Smooth muscle cell (in vitro differentiated cells): ENCODE results near the gene TUBE1. TPM values are rescaled to one million over a fixed set of nuclear protein-coding genes. Genes with fewer than 3 reads are reported as not detected.

Source experiments
- DNase-seq: peaks from one replicate; lab custom pipeline; 2025; ENCODE audit not compliant: unreplicated experiment; lab: John Stamatoyannopoulos, UW
- H2AFZ ChIP-seq: fragments of 200-600 bp; sonication (generic); 2 replicates; pipeline ENCODE4 v1.6.0; 2016; ENCODE audit warnings: antibody characterized with exemption, low read depth, mild to moderate bottlenecking
- H3F3A ChIP-seq: fragments of 200-600 bp; sonication (generic); 2 replicates; pipeline ENCODE4 v1.6.0; 2017; ENCODE audit warnings: antibody characterized with exemption, low read depth
- H3K27ac ChIP-seq: fragments of 200-600 bp; sonication (generic); 2 replicates; pipeline ENCODE4 v1.5.1; 2016; ENCODE audit warnings: low read depth, mild to moderate bottlenecking
- H3K27me3 ChIP-seq: fragments of 200-600 bp; sonication (generic); 2 replicates; pipeline ENCODE4 v1.6.1; 2016; ENCODE audit warnings: low read depth, mild to moderate bottlenecking
- H3K36me3 ChIP-seq: fragments of 200-600 bp; sonication (generic); 2 replicates; pipeline ENCODE4 v1.5.1; 2016; ENCODE audit warnings: low read depth
- H3K4me1 ChIP-seq: fragments of 200-600 bp; sonication (generic); 2 replicates; pipeline ENCODE4 v1.5.1; 2016; ENCODE audit warnings: low read depth
- H3K4me2 ChIP-seq: fragments of 200-600 bp; sonication (generic); 2 replicates; pipeline ENCODE4 v1.6.0; 2016; ENCODE audit warnings: mild to moderate bottlenecking
- H3K4me3 ChIP-seq: fragments of 200-600 bp; sonication (generic); 2 replicates; pipeline ENCODE4 v1.5.1; 2016; ENCODE audit warnings: mild to moderate bottlenecking
- H3K79me2 ChIP-seq: fragments of 200-600 bp; sonication (generic); 2 replicates; pipeline ENCODE4 v1.6.0; 2016; ENCODE audit warnings: low read depth, mild to moderate bottlenecking
- H3K9ac ChIP-seq: fragments of 200-600 bp; sonication (generic); 2 replicates; pipeline ENCODE4 v1.6.0; 2016; ENCODE audit warnings: low read depth
- H3K9me3 ChIP-seq: fragments of 200-600 bp; sonication (generic); replicated peaks from 2 replicates; pipeline ENCODE4 v1.5.1; 2016; ENCODE audit warnings: low read depth
- H4K20me1 ChIP-seq: fragments of 200-600 bp; sonication (generic); 2 replicates; pipeline ENCODE4 v1.6.0; 2016; ENCODE audit warnings: low read depth
- CTCF ChIP-seq: fragments of 200-600 bp; sonication (generic); IDR thresholded peaks from 2 replicates; pipeline ENCODE4 v1.5.1; 2017; ENCODE audit warnings: borderline replicate concordance, mild to moderate bottlenecking, antibody characterized with exemption; ENCODE audit not compliant: insufficient read depth, poor library complexity, severe bottlenecking
- WGBS: methylation state at CpG from one replicate; pipeline ENCODE4 v1.1.7; 2016; ENCODE audit warnings: low lambda C conversion rate; 5-methylcytosine and 5-hydroxymethylcytosine counted together
- polyA plus RNA-seq: library from polyadenylated mRNA; unstranded; fragments of >200 nt; fragmentation: Nextera tagmentation; extraction: Ambion mirVana; gene quantifications from 2 replicates; pipeline ENCODE4 v1.2.1, GENCODE V29; 2016
- total RNA-seq: library from RNA; depleted of rRNA; stranded (reverse); fragments of >200 nt; gene quantifications from 2 replicates; pipeline ENCODE4 v1.2.3, GENCODE V29; 2014

TUBE1 gene
- total and polyA plus RNA-seq, 2 experiments from 2014 or later, result 9.9 to 11.6 TPM

DNA sequence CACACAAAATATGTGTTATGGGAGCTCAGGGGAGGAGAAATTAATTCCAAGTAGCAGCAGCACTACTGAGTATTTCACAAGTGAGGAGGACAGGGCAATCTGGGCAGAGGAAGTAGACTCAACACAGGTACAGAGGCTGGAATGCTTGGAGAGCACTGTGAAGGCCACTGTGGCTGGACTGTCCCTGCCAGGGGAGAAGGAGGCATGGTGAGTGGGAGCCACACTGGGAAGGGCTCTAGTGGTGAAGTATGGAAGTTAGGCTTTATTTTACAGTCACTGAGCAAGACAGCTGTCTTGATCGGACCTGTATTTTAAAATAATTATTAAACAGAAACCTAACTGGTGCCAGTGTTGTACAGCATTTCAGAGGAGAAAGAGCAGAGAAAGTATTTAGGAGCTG, 28.9 kb upstream of the TUBE1 start:
- H3K9ac ChIP-seq, result no peak overlapping the region
- no peaks in the 10 kb centered on the region for H4K20me1 ChIP-seq
- H3K4me1 ChIP-seq, result no peaks in the 10 kb centered on the region
- H3K9me3 ChIP-seq, result no peaks in the 10 kb centered on the region
- no peak overlapping the region for H2AFZ ChIP-seq
- no peak for DNase-seq
- H3K27ac ChIP-seq, result no peak overlapping the region
- WGBS, result 96% methylated on average over 1 of the region's 1 CpG
- no peak overlapping the region for H3K4me3 ChIP-seq
- no peak overlapping the region for H3K4me2 ChIP-seq
- H3K27me3 ChIP-seq, result no peaks in the 10 kb centered on the region
- H3K79me2 ChIP-seq, result no peaks in the 10 kb centered on the region
- TF ChIP-seq CTCF, result no peak
- no peaks in the 10 kb centered on the region for H3F3A ChIP-seq
- no peaks in the 10 kb centered on the region for H3K36me3 ChIP-seq

GRCh38 chr6:112114577-112115223, 27.4 kb upstream of the TUBE1 start:
- no peak for TF ChIP-seq CTCF
- Histone ChIP-seq H3K36me3 (no peaks in the 10 kb centered on the region), H2AFZ (no peak overlapping the region), H3K79me2 (no peaks in the 10 kb centered on the region), H3K4me3 (no peak overlapping the region), H3F3A (no peaks in the 10 kb centered on the region), H3K27me3 (no peaks in the 10 kb centered on the region), H3K4me1 (no peaks in the 10 kb centered on the region), H3K9me3 (no peaks in the 10 kb centered on the region), H3K4me2 (no peak overlapping the region), H4K20me1 (no peaks in the 10 kb centered on the region), H3K9ac (no peak overlapping the region), H3K27ac (no peak overlapping the region)
- DNase-seq, result no peak
- WGBS, result 91% methylated on average over 3 of the region's 3 CpGs

DNA sequence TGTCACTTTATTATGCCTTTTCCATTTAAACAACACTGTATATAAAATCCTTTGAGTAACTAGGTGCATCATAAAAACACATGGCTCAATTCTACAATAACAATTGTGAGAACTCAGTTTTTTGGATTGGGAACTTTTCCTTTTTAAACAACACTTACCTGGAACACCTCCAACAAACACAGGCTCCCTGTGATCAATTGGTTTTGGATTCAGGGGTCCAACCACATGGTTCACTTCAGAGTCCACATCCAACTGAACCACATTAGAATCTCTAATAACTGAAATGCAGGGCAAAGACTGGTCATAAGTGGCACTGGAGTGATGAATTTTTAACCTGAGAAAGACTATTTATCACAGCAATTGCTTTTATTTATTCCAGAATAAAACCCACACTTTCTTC, 26.6 kb upstream of the TUBE1 start:
- Histone ChIP-seq H3K4me3 (no peak overlapping the region), H3K4me2 (no peak overlapping the region), H3K27ac (no peak overlapping the region), H3K9me3 (no peaks in the 10 kb centered on the region), H2AFZ (no peak overlapping the region), H3F3A (no peaks in the 10 kb centered on the region), H3K79me2 (no peaks in the 10 kb centered on the region), H3K4me1 (no peaks in the 10 kb centered on the region), H3K36me3 (no peaks in the 10 kb centered on the region), H4K20me1 (no peaks in the 10 kb centered on the region), H3K9ac (no peak overlapping the region), H3K27me3 (no peaks in the 10 kb centered on the region)
- DNase-seq, result no peak
- TF ChIP-seq CTCF, result no peak

- H3K9ac ChIP-seq, result no peak overlapping the region
- no peak overlapping the region for H2AFZ ChIP-seq
- H4K20me1 ChIP-seq, result no peaks in the 10 kb centered on the region
- no peak overlapping the region for H3K4me3 ChIP-seq
- no peak overlapping the region for H3K27ac ChIP-seq
- no peak for TF ChIP-seq CTCF
- no peaks in the 10 kb centered on the region for H3K4me1 ChIP-seq
- H3K4me2 ChIP-seq, result no peak overlapping the region
- no peaks in the 10 kb centered on the region for H3K9me3 ChIP-seq
- no peaks in the 10 kb centered on the region for H3K27me3 ChIP-seq
- DNase-seq, result no peak
- no peaks in the 10 kb centered on the region for H3K36me3 ChIP-seq
- no peaks in the 10 kb centered on the region for H3K79me2 ChIP-seq
- WGBS, result 66% methylated on average over 3 of the region's 3 CpGs
- no peaks in the 10 kb centered on the region for H3F3A ChIP-seq
These were observed 26.1 kb upstream of the TUBE1 start for GRCh38 chr6:112113431-112113830.
